Fibroblast of pulmonary artery (primary cell): ENCODE data around the gene TTC7B.

Source experiments
- DNase-seq: peaks from one replicate; pipeline ENCODE4 v3.0.0-alpha.2; 2010; ENCODE audit warnings: low read depth
- H3K4me3 ChIP-seq: replicated peaks from 2 replicates; pipeline ENCODE4 v1.5.1; 2011; ENCODE audit warnings: low read depth, mild to moderate bottlenecking, control low read depth, low read length, moderate library complexity
- CTCF ChIP-seq: IDR thresholded peaks from 2 replicates; pipeline ENCODE4 v1.5.1; 2011; ENCODE audit warnings: mild to moderate bottlenecking, control low read depth, low read length, inconsistent platforms; ENCODE audit errors: missing control alignments

TTC7B gene

GRCh38 chr14:90513161-90514014 lies 302.8 kb downstream of the TTC7B start:
- TF ChIP-seq CTCF: no peak
- H3K4me3 ChIP-seq: no peak overlapping the region
- DNase-seq: peak; percentile 47

DNA sequence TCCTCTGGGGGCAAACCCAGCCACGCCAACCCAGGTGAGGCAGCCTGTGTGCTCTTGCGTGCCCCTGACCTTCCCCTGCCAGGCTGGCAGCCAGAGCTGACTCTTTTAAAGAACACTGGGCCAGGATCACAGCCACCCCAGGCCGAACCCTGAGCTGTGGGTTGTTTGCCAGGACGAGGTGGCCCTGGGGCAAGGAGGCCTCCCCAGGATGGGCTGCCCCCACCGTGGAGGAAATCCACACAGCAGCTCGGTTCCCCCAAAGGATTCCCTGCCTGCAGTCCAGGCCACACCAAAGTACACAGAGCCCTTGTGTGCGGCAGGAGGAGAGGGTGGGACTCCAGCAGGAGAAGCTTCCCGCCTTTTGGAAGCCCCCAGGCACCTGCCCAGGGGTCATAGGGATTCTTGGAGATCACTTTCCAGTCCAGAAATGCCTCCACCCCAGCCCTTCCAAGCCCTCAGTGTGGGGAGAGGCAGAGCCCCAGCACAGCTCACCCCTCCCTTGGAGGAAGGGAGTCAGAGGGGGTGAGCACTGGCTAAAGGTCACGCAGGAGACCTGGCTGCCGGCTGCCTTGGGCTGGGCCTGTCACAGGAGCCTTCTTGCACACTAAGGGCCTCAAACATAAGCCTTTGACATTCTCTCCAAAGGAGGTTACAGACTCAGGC lies 303.8 kb downstream of the TTC7B start:
- no peak for TF ChIP-seq CTCF
- no peak overlapping the region for H3K4me3 ChIP-seq
- DNase-seq: no peak

DNA sequence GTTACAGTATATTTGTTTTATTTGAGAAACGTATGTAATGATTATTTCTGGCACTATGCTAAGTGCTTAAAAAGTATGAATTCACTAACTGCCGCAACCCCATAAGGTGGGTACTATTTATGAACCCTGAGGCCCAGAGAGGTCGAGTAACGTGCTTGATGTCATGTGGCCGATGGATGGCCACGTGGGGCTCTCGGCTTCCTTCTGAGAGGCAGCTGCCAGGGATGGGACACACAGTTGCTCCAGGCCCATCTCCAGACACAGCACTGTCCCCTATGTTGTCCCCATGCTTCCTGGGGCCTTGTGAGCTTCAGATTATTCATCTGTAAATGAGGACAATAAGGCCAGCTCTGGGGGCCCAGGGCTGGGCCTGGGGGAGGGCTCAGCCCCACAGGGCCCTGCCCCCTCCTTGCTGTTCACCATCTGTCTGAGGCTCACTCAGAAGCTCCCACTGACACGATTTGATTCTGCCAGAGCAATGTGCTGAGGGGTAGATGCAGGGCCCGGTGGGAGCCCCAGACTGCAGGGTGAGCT lies 304.4 kb downstream of the TTC7B start:
- H3K4me3 ChIP-seq: no peak overlapping the region
- no peak for TF ChIP-seq CTCF
- no peak for DNase-seq

GRCh38 chr14:90511252-90511651 lies 305.0 kb downstream of the TTC7B start:
- no peak for DNase-seq
- H3K4me3 ChIP-seq: no peak overlapping the region
- no peak for TF ChIP-seq CTCF

GRCh38 chr14:90510159-90510558 lies 306.1 kb downstream of the TTC7B start:
- no peak for TF ChIP-seq CTCF

GRCh38 chr14:90509403-90509802 lies 306.8 kb downstream of the TTC7B start:
- H3K4me3 ChIP-seq: no peak overlapping the region
- DNase-seq: no peak
- no peak for TF ChIP-seq CTCF

More at GRCh38 chr14:90510159-90510558, 306.1 kb downstream of the TTC7B start:
- no peak for DNase-seq
- H3K4me3 ChIP-seq: no peak overlapping the region
